Mammary microvascular endothelial cell (primary cell): ENCODE results near the gene PM20D2. TPM values are rescaled to one million over a fixed set of nuclear protein-coding genes. Genes with fewer than 3 reads are reported as not detected.

Experiments used
- total RNA-seq: library from RNA; depleted of rRNA; stranded (reverse); fragments of >200 nt; gene quantifications from 2 replicates; pipeline ENCODE4 v1.2.3, GENCODE V29; 2015

The PM20D2 gene
- 19.1 and 19.9 TPM in 2 replicates for total RNA-seq

DNA sequence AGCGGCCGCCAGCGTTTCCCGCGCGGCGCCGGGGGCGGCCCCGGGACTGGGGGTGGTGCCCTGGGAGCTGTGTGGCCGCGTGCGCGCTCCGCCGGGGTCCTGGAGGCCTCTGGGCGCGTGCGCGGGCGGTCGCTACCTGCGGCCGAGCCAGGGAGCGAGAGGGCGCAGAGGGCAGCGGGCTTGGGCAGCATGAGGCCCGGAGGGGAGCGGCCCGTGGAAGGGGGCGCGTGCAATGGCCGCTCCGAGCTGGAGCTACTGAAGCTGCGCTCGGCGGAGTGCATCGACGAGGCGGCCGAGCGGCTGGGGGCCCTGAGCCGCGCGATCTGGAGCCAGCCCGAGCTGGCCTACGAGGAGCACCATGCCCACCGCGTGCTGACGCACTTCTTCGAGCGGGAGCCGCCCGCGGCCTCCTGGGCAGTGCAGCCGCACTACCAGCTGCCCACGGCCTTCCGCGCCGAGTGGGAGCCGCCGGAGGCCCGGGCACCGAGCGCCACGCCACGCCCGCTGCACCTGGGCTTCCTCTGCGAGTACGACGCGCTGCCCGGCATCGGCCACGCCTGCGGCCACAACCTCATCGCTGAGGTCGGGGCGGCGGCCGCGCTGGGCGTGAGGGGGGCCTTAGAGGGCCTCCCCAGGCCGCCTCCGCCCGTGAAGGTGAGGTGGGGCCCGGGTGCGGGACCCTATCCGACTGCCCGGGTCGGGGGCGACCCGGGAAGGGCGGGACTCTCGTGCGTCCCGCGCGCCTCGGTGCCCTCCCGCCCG, at the start of gene PM20D2:
Gene PM20D2 (plus strand): TSS at position 100 of the 762 bp plus-strand sequence. CDS start 90 bp downstream, at position 190.

GRCh38 chr6:89117211-89118108, 28.4 kb upstream of the PM20D2 start, which contains the start of gene SRSF12:
TSS of gene SRSF12 (minus strand) at chr6:89118071. CDS start at chr6:89117887, 184 bp downstream.

Other genes with a start within 250 kb of the PM20D2 start
- 16.3 and 16.8 TPM in 2 replicates for gene RNGTT, start 182.4 kb upstream of the PM20D2 start, total RNA-seq
- 44.6 and 44.7 TPM in 2 replicates for gene PNRC1, start 65.3 kb upstream of the PM20D2 start, total RNA-seq
- 0.10 and 0.13 TPM in 2 replicates for gene SRSF12, start 28.0 kb upstream of the PM20D2 start, total RNA-seq
- not detected in 2 replicates for gene GABRR1, start 71.3 kb downstream of the PM20D2 start, total RNA-seq
- gene GABRR2, start 169.2 kb downstream of the PM20D2 start, total RNA-seq, result 0.39 TPM in 1 of 2 replicates, not detected in the other
- 103 and 111 TPM in 2 replicates for gene UBE2J1, start 206.7 kb downstream of the PM20D2 start, total RNA-seq